GM23338 (cell line): ENCODE data around the gene PCDHGA8. TPM values are rescaled to one million over a fixed set of nuclear protein-coding genes. Genes with fewer than 3 reads are reported as not detected.

Experiments
- ATAC-seq: fragments of 200-7000 bp; cut with Tn5 transposase; 3 replicates; pipeline ENCODE4 v1.9.1; 2020
- DNase-seq: peaks from one replicate; pipeline ENCODE4 v3.0.0-alpha.2; 2015; ENCODE audit warnings: low spot score
- H2AFZ ChIP-seq: fragments of 200-600 bp; sonication (generic); 2 replicates; pipeline ENCODE4 v1.8.0; 2016; ENCODE audit warnings: antibody characterized with exemption, mild to moderate bottlenecking, moderate library complexity
- H3F3A ChIP-seq: fragments of 200-600 bp; sonication (generic); replicated peaks from 2 replicates; pipeline ENCODE4 v1.8.0; 2017; ENCODE audit warnings: antibody characterized with exemption, mixed run types, low read depth
- H3K27ac ChIP-seq: fragments of 200-600 bp; sonication (generic); 2 replicates; pipeline ENCODE4 v1.6.1; 2016; ENCODE audit warnings: low read depth
- H3K27me3 ChIP-seq: fragments of 200-600 bp; sonication (generic); 2 replicates; pipeline ENCODE4 v1.8.0; 2016; ENCODE audit warnings: mild to moderate bottlenecking, mixed run types, moderate library complexity; ENCODE audit not compliant: insufficient read depth
- H3K36me3 ChIP-seq: fragments of 200-600 bp; sonication (generic); 2 replicates; pipeline ENCODE4 v1.8.0; 2016; ENCODE audit warnings: mild to moderate bottlenecking; ENCODE audit not compliant: insufficient read depth
- H3K4me1 ChIP-seq: fragments of 200-600 bp; sonication (generic); 2 replicates; pipeline ENCODE4 v1.8.0; 2016; ENCODE audit warnings: mild to moderate bottlenecking, moderate library complexity; ENCODE audit not compliant: insufficient read depth
- H3K4me2 ChIP-seq: fragments of 200-600 bp; sonication (generic); 2 replicates; pipeline ENCODE4 v1.7.1; 2017; ENCODE audit warnings: mixed run types
- H3K4me3 ChIP-seq: fragments of 200-600 bp; sonication (generic); 2 replicates; pipeline ENCODE4 v1.6.1; 2016; ENCODE audit warnings: mixed run types
- H3K79me2 ChIP-seq: fragments of 200-600 bp; sonication (generic); replicated peaks from 2 replicates; pipeline ENCODE4 v1.8.0; 2017; ENCODE audit warnings: mild to moderate bottlenecking; ENCODE audit not compliant: insufficient read depth
- H3K9me2 ChIP-seq: fragments of 200-600 bp; sonication (generic); 2 replicates; pipeline ENCODE4 v1.8.0; 2017; ENCODE audit not compliant: insufficient read depth
- H4K20me1 ChIP-seq: fragments of 200-600 bp; sonication (generic); replicated peaks from 2 replicates; pipeline ENCODE4 v1.8.0; 2017; ENCODE audit warnings: mild to moderate bottlenecking; ENCODE audit not compliant: insufficient read depth
- H3K27ac Mint-ChIP-seq: 2 replicates; pipeline ENCODE4 v1.8.0; 2020; ENCODE audit warnings: inconsistent platforms, mild to moderate bottlenecking, moderate library complexity, mixed read lengths
- H3K27me3 Mint-ChIP-seq: 3 replicates; pipeline ENCODE4 v1.8.0; 2022; ENCODE audit warnings: low read depth, mild to moderate bottlenecking, moderate library complexity, mixed read lengths, inconsistent platforms; ENCODE audit not compliant: insufficient read depth, poor library complexity
- H3K36me3 Mint-ChIP-seq: 3 replicates; pipeline ENCODE4 v1.8.0; 2021; ENCODE audit warnings: low read depth, mild to moderate bottlenecking, inconsistent platforms, moderate library complexity, mixed read lengths
- H3K4me1 Mint-ChIP-seq: 3 replicates; pipeline ENCODE4 v1.8.0; 2020; ENCODE audit warnings: mild to moderate bottlenecking, inconsistent platforms, mixed read lengths
- H3K4me3 Mint-ChIP-seq: 3 replicates; pipeline ENCODE4 v1.8.0; 2021; ENCODE audit warnings: moderate library complexity, mild to moderate bottlenecking, inconsistent platforms, mixed read lengths
- H3K9me3 Mint-ChIP-seq: 3 replicates; pipeline ENCODE4 v1.8.0; 2020; ENCODE audit warnings: moderate library complexity, mild to moderate bottlenecking, inconsistent platforms, mixed read lengths
- CREB1 ChIP-seq: fragments of 250-450 bp; sonication (Bioruptor Pico); IDR thresholded peaks from 2 replicates; pipeline ENCODE4 v1.5.0; 2020; ENCODE audit warnings: low read depth, mild to moderate bottlenecking, moderate library complexity
- CTCF ChIP-seq, 2 experiments: fragments of 200-600 bp in 1 of 2; sonication (generic) in 1 of 2; conservative IDR thresholded peaks; 2 replicates each; pipeline versions ENCODE4 v1.5.1 to v1.6.1; 2016 to 2017; ENCODE audit warnings: antibody characterized with exemption in 2 of 2, low read depth in 2 of 2, mild to moderate bottlenecking in 2 of 2, moderate library complexity in 1 of 2
- ETS1 ChIP-seq: IDR thresholded peaks from 2 replicates; pipeline ENCODE4 v1.6.1; 2016; ENCODE audit warnings: antibody characterized with exemption
- EZH2 ChIP-seq: fragments of 200-600 bp; sonication (generic); IDR thresholded peaks from one replicate; pipeline ENCODE4 v1.8.0; 2017; ENCODE audit warnings: antibody characterized with exemption, mild to moderate bottlenecking, low read depth; ENCODE audit not compliant: unreplicated experiment
- EZH2phosphoT487 ChIP-seq: fragments of 200-600 bp; sonication (generic); IDR thresholded peaks from one replicate; pipeline ENCODE4 v1.8.1; 2018; ENCODE audit warnings: antibody characterized with exemption; ENCODE audit not compliant: unreplicated experiment
- JUNB ChIP-seq: IDR thresholded peaks from one replicate; pipeline ENCODE4 v1.6.1; 2016; ENCODE audit warnings: antibody characterized with exemption; ENCODE audit not compliant: unreplicated experiment
- NANOG ChIP-seq: IDR thresholded peaks from 2 replicates; pipeline ENCODE4 v1.6.1; 2016; ENCODE audit warnings: antibody characterized with exemption, borderline replicate concordance
- POLR2AphosphoS5 ChIP-seq: IDR thresholded peaks from 2 replicates; pipeline ENCODE4 v1.6.1; 2016; ENCODE audit warnings: antibody characterized with exemption, low read depth
- REST ChIP-seq: IDR thresholded peaks from one replicate; pipeline ENCODE4 v1.6.1; 2018; ENCODE audit warnings: antibody characterized with exemption; ENCODE audit not compliant: unreplicated experiment
- STAT1 ChIP-seq: IDR thresholded peaks from one replicate; pipeline ENCODE4 v1.6.1; 2016; ENCODE audit warnings: antibody characterized with exemption; ENCODE audit not compliant: unreplicated experiment
- ZNF114 ChIP-seq: fragments of 250-450 bp; sonication (Bioruptor Pico); IDR thresholded peaks from 2 replicates; pipeline ENCODE4 v1.5.0; 2020; ENCODE audit warnings: mild to moderate bottlenecking, moderate library complexity
- ZNF331 ChIP-seq: fragments of 250-450 bp; sonication (Bioruptor Pico); IDR thresholded peaks from 2 replicates; pipeline ENCODE4 v1.5.0; 2020; ENCODE audit warnings: low read depth, mild to moderate bottlenecking, moderate library complexity
- ZNF462 ChIP-seq: fragments of 250-450 bp; sonication (Bioruptor Pico); IDR thresholded peaks from 2 replicates; pipeline ENCODE4 v1.5.0; 2020; ENCODE audit warnings: mild to moderate bottlenecking, moderate library complexity
- polyA plus RNA-seq: library from polyadenylated mRNA; unstranded; fragments of >200 nt; fragmentation: Nextera tagmentation; extraction: Ambion mirVana; gene quantifications from 2 replicates; pipeline ENCODE4 v1.2.1, GENCODE V29; 2016
- total RNA-seq: library from RNA; depleted of rRNA; stranded (reverse); fragments of >200 nt; shearing (Covaris generic); gene quantifications from 2 replicates; pipeline ENCODE4 v1.2.3, GENCODE V29; 2014

The PCDHGA8 gene
- total and polyA plus RNA-seq, 2 experiments from 2014 or later, result 1.1 to 5.3 TPM

GRCh38 chr5:141411575-141411974 lies 19.1 kb downstream of the PCDHGA8 start:
- Mint-ChIP-seq H3K27ac (no peak overlapping the region), H3K9me3 (peaks cover 38% of the 10 kb centered on the region)

More at GRCh38 chr5:141411575-141411974, 19.1 kb downstream of the PCDHGA8 start:
- H3K27ac ChIP-seq, result no peak overlapping the region
- H3K4me3 ChIP-seq, result no peak overlapping the region
- H3K36me3 Mint-ChIP-seq, result peaks cover 43% of the 10 kb centered on the region
- H2AFZ ChIP-seq, result no peak overlapping the region
- DNase-seq, result no peak
- no peaks in the 10 kb centered on the region for H3K36me3 ChIP-seq
- no peak overlapping the region for H3K4me2 ChIP-seq
- 0 out of 2 replicates have a peak, but pooled peaks cover 4% of the 10 kb centered on the region for H3K79me2 ChIP-seq
- peaks cover 14% of the 10 kb centered on the region for H3K4me1 Mint-ChIP-seq
- H3F3A ChIP-seq, result no peaks in the 10 kb centered on the region
- H3K4me1 ChIP-seq, result peaks cover 5% of the 10 kb centered on the region
- TF ChIP-seq NANOG (no peak), ZNF462 (CRISPR knock-in tag) (no peak), ZNF331 (CRISPR knock-in tag) (no peak), STAT1 (no peak), EZH2 (no peak), REST (no peak), JUNB (no peak), CREB1 (CRISPR knock-in tag) (no peak), ZNF114 (CRISPR knock-in tag) (no peak), EZH2phosphoT487 (no peak), CTCF (conservative IDR thresholded peaks at IDR 0.05; ENCODE audit: low read depth in 2 of 2) (no peak), ETS1 (no peak), POLR2AphosphoS5 (no peak)
- H3K9me2 ChIP-seq, result no peaks in the 10 kb centered on the region
- H3K27me3 ChIP-seq, result peaks cover 8% of the 10 kb centered on the region
- H3K27me3 Mint-ChIP-seq, result peaks cover 18% of the 10 kb centered on the region
- ATAC-seq, result no peak
- H3K4me3 Mint-ChIP-seq, result no peak overlapping the region
- peaks cover 7% of the 10 kb centered on the region; the same call in 1 of the 2 replicates for H4K20me1 ChIP-seq
